Natural killer cell (primary cell): ENCODE results near the gene ST8SIA3. TPM values are rescaled to one million over a fixed set of nuclear protein-coding genes. Genes with fewer than 3 reads are reported as not detected.

Source experiments
- ATAC-seq, 3 donors: fragments of 150-1000 bp in 2 of 3; fragments of 200-7000 bp in 1 of 3; cut with Tn5 transposase; 1 replicate in 1 of 3; 2 replicates in 2 of 3; pipeline ENCODE4 v1.10.0; 2021; ENCODE audit warnings: mild to moderate bottlenecking in 2 of 3, moderate library complexity in 2 of 3
- DNase-seq, 2 donors: peaks; one replicate each; pipeline versions ENCODE4 v3.0.0 to v3.0.0-alpha.2; 2013 to 2021; ENCODE audit warnings: mixed read lengths in 1 of 2
- H3K27ac ChIP-seq: one replicate; pipeline ENCODE4 v1.5.1; 2013; ENCODE audit warnings: mild to moderate bottlenecking, low read length
- H3K27me3 ChIP-seq: one replicate; pipeline ENCODE4 v1.6.1; 2013; ENCODE audit warnings: low read length; ENCODE audit not compliant: control insufficient read depth, insufficient read depth
- H3K36me3 ChIP-seq: one replicate; pipeline ENCODE4 v1.6.1; 2013; ENCODE audit warnings: low read length; ENCODE audit not compliant: control insufficient read depth, insufficient read depth
- H3K4me1 ChIP-seq: one replicate; pipeline ENCODE4 v1.6.1; 2013; ENCODE audit warnings: low read length; ENCODE audit not compliant: control insufficient read depth, insufficient read depth
- H3K4me3 ChIP-seq: one replicate; pipeline ENCODE4 v1.5.1; 2013; ENCODE audit warnings: low read length
- H3K9me3 ChIP-seq: one replicate; pipeline ENCODE4 v1.6.1; 2013; ENCODE audit warnings: low read length; ENCODE audit not compliant: control insufficient read depth, insufficient read depth
- H3K27ac Mint-ChIP-seq, 2 donors: one replicate each; pipeline ENCODE4 v1.8.0; 2022; ENCODE audit warnings: mild to moderate bottlenecking in 2 of 2, mixed read lengths in 2 of 2, moderate library complexity in 1 of 2
- H3K27me3 Mint-ChIP-seq, 2 donors: one replicate each; pipeline ENCODE4 v1.8.0; 2022; ENCODE audit warnings: low read depth in 2 of 2, mixed read lengths in 2 of 2
- H3K36me3 Mint-ChIP-seq: one replicate; pipeline ENCODE4 v1.8.0; 2022; ENCODE audit warnings: mixed read lengths
- H3K4me1 Mint-ChIP-seq, 2 donors: one replicate each; pipeline ENCODE4 v1.8.0; 2022; ENCODE audit warnings: mixed read lengths in 2 of 2
- H3K4me3 Mint-ChIP-seq: one replicate; pipeline ENCODE4 v1.8.0; 2022; ENCODE audit warnings: mild to moderate bottlenecking, moderate library complexity, mixed read lengths
- H3K9me3 Mint-ChIP-seq, 2 donors: one replicate each; pipeline ENCODE4 v1.8.0; 2022; ENCODE audit warnings: mixed read lengths in 2 of 2
- CTCF ChIP-seq: fragments of 200-600 bp; IDR thresholded peaks from one replicate; pipeline ENCODE4 v1.8.0; 2022; ENCODE audit warnings: antibody characterized with exemption
- WGBS: methylation state at CpG from one replicate; pipeline ENCODE4 v1.1.7; 2013; ENCODE audit warnings: missing lambda C conversion rate; ENCODE audit not compliant: insufficient coverage; 5-methylcytosine and 5-hydroxymethylcytosine counted together
- intact Hi-C: fragments of 100-400 bp; cut with micrococcal nuclease; formaldehyde crosslinking; loops from one replicate; pipeline ENCODE4 v1.14.2; 2022
- total RNA-seq, 4 donors: library from RNA; stranded (reverse); fragments of 120-200 nt in 1 of 4; gene quantifications; one replicate each; pipeline versions ENCODE4 v1.2.3 to v1.2.4, GENCODE V29; 2013 to 2022

Gene ST8SIA3
- not detected for total RNA-seq
- not detected for total RNA-seq (2013)

GRCh38 chr18:57352271-57352701 lies at the start of gene ST8SIA3:
ST8SIA3 (plus strand) TSS chr18:57352557; CDS start chr18:57352847, 290 bp downstream.
- Mint-ChIP-seq H3K4me1 (no peaks in the 10 kb centered on the region), H3K4me3 (no peak within 1 kb of the TSS), H3K36me3 (peaks cover 10% of the 10 kb centered on the region), H3K27ac (no peak within 1 kb of the TSS), H3K9me3 (peaks cover 6 to 9% of the 10 kb centered on the region in 2 donors), H3K27me3 (peaks cover 42 to 55% of the 10 kb centered on the region in 2 donors)
- Histone ChIP-seq H3K4me3 (no peak within 1 kb of the TSS), H3K4me1 (no peaks in the 10 kb centered on the region), H3K27ac (no peak within 1 kb of the TSS), H3K9me3 (peaks cover 3% of the 10 kb centered on the region), H3K27me3 (peaks cover 20% of the 10 kb centered on the region), H3K36me3 (no peaks in the 10 kb centered on the region)
- TF ChIP-seq CTCF: no peak
- ATAC-seq (no peak), DNase-seq (no peak)
- WGBS: 7% methylated on average over 33 of the region's 38 CpGs
- intact Hi-C loops: no loop called here

DNA sequence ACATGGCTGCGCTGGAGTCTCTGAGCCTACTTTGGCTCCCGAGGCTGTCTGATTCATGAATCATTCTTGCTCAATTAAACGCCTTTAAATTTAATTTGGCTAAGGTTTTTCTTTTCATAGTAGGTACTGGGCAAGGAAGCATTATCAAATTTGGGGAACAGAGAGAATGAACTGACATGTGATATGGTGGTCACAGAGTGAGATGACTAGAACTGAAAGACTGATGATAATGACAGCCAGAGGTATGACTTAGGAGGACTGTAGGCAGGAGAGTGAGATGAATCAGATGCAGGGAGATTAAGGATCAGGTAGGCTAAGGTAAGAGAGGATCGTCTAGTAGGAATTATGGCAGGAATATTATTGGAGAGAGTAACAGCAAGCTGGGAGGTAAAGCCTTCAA lies 40.9 kb upstream of the ST8SIA3 start:
- Mint-ChIP-seq H3K27me3 (no peaks in the 10 kb centered on the region), H3K4me3 (no peak overlapping the region), H3K9me3 (no peaks in the 10 kb centered on the region), H3K4me1 (no peaks in the 10 kb centered on the region), H3K36me3 (no peaks in the 10 kb centered on the region), H3K27ac (no peak overlapping the region)
- no peak for TF ChIP-seq CTCF
- WGBS: 89% methylated on average over 4 of the region's 4 CpGs
- no peak overlapping the region for H3K27ac ChIP-seq
- H3K4me1 ChIP-seq: no peaks in the 10 kb centered on the region
- DNase-seq (no peak), ATAC-seq (no peak)
- H3K4me3 ChIP-seq: no peak overlapping the region
- intact Hi-C loops: no loop called here
- H3K27me3 ChIP-seq: no peaks in the 10 kb centered on the region
- H3K9me3 ChIP-seq: no peaks in the 10 kb centered on the region
- no peaks in the 10 kb centered on the region for H3K36me3 ChIP-seq

- no peak for ATAC-seq
- intact Hi-C loops: no loop called here
- no peak for TF ChIP-seq CTCF
- H3K4me3 Mint-ChIP-seq: no peak overlapping the region
- Histone ChIP-seq H3K4me3 (no peak overlapping the region), H3K36me3 (no peaks in the 10 kb centered on the region), H3K27me3 (no peaks in the 10 kb centered on the region), H3K9me3 (no peaks in the 10 kb centered on the region), H3K4me1 (no peaks in the 10 kb centered on the region), H3K27ac (no peak overlapping the region)
- no peaks in the 10 kb centered on the region for H3K36me3 Mint-ChIP-seq
- no peaks in the 10 kb centered on the region for H3K9me3 Mint-ChIP-seq
- DNase-seq: no peak
- no CpG with 5 or more reads among the region's 3 CpGs for WGBS
- no peaks in the 10 kb centered on the region for H3K27me3 Mint-ChIP-seq
- no peak overlapping the region for H3K27ac Mint-ChIP-seq
- no peaks in the 10 kb centered on the region for H3K4me1 Mint-ChIP-seq
These were observed 39.8 kb upstream of the ST8SIA3 start for GRCh38 chr18:57312346-57313144.

- Histone ChIP-seq H3K9me3 (no peaks in the 10 kb centered on the region), H3K36me3 (no peaks in the 10 kb centered on the region), H3K4me1 (no peaks in the 10 kb centered on the region), H3K27ac (no peak overlapping the region), H3K27me3 (no peaks in the 10 kb centered on the region), H3K4me3 (no peak overlapping the region)
- intact Hi-C loops: no loop called here
- DNase-seq (no peak), ATAC-seq (no peak)
- Mint-ChIP-seq H3K4me3 (no peak overlapping the region), H3K36me3 (no peaks in the 10 kb centered on the region), H3K27me3 (no peaks in the 10 kb centered on the region), H3K9me3 (peaks cover 0 to 4% of the 10 kb centered on the region in 2 donors), H3K4me1 (no peaks in the 10 kb centered on the region), H3K27ac (no peak overlapping the region)
- no peak for TF ChIP-seq CTCF
- 60% methylated on average over 1 of the region's 2 CpGs for WGBS
These were observed 31.8 kb upstream of the ST8SIA3 start for GRCh38 chr18:57320603-57321002.
